HCT116 (cell line): ENCODE results near the gene CAMK2N1.

Source experiments
- EGR1 ChIP-seq: IDR thresholded peaks from 2 replicates; pipeline ENCODE4 v1.6.1; 2012; ENCODE audit warnings: low read depth
- EZH2 ChIP-seq: fragments of 200-600 bp; sonication (generic); IDR thresholded peaks from 2 replicates; pipeline ENCODE4 v1.6.1; 2017; ENCODE audit warnings: antibody characterized with exemption, mixed run types
- FOSL1 ChIP-seq: IDR thresholded peaks from 2 replicates; pipeline ENCODE4 v1.6.1; 2012; ENCODE audit warnings: low read depth
- POLR2A ChIP-seq: IDR thresholded peaks from 2 replicates; pipeline ENCODE4 v1.7.0; 2011; ENCODE audit warnings: borderline replicate concordance; ENCODE audit not compliant: insufficient read depth, insufficient read length; ENCODE audit errors: extremely low read depth
- POLR2AphosphoS5 ChIP-seq: IDR thresholded peaks from 2 replicates; pipeline ENCODE4 v1.6.1; 2011; ENCODE audit warnings: mild to moderate bottlenecking, low read depth, low read length, moderate library complexity
- SP1 ChIP-seq: IDR thresholded peaks from 2 replicates; pipeline ENCODE4 v1.6.1; 2012; ENCODE audit warnings: low read depth
- YY1 ChIP-seq: IDR thresholded peaks from 2 replicates; pipeline ENCODE4 v1.6.1; 2011; ENCODE audit warnings: low read length, low read depth, moderate library complexity, mild to moderate bottlenecking; ENCODE audit not compliant: insufficient replicate concordance; ENCODE audit errors: extremely low read depth
- TF ChIP-seq, protein P1 (sequence below), 3 experiments: fragments of 200-600 bp in 1 of 3; sonication (generic) in 1 of 3; IDR thresholded peaks in 2 of 3; conservative IDR thresholded peaks in 1 of 3; 2 replicates each; pipeline ENCODE4 v1.5.1; 2012 to 2017; ENCODE audit warnings: low read depth in 2 of 3, low read length in 2 of 3, antibody characterized with exemption in 1 of 3, borderline replicate concordance in 1 of 3, control low read depth in 1 of 3, mild to moderate bottlenecking in 1 of 3, mixed read lengths in 1 of 3, mixed run types in 1 of 3, moderate library complexity in 1 of 3; ENCODE audit not compliant: insufficient read depth in 1 of 3
- TF ChIP-seq, protein P2 (sequence below): IDR thresholded peaks from 2 replicates; pipeline ENCODE4 v1.6.1; 2012; ENCODE audit warnings: low read depth

- TF ChIP-seq EGR1 (no peak), YY1 (no peak), POLR2AphosphoS5 (no peak), POLR2A (no peak), FOSL1 (no peak), SP1 (no peak), EZH2 (no peak)
- TF ChIP-seq, protein P1, sequence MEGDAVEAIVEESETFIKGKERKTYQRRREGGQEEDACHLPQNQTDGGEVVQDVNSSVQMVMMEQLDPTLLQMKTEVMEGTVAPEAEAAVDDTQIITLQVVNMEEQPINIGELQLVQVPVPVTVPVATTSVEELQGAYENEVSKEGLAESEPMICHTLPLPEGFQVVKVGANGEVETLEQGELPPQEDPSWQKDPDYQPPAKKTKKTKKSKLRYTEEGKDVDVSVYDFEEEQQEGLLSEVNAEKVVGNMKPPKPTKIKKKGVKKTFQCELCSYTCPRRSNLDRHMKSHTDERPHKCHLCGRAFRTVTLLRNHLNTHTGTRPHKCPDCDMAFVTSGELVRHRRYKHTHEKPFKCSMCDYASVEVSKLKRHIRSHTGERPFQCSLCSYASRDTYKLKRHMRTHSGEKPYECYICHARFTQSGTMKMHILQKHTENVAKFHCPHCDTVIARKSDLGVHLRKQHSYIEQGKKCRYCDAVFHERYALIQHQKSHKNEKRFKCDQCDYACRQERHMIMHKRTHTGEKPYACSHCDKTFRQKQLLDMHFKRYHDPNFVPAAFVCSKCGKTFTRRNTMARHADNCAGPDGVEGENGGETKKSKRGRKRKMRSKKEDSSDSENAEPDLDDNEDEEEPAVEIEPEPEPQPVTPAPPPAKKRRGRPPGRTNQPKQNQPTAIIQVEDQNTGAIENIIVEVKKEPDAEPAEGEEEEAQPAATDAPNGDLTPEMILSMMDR (IDR thresholded peaks at IDR 0.05 in 2 of 3, conservative IDR thresholded peaks at IDR 0.05 in 1 of 3; ENCODE audit: borderline replicate concordance in 1 of 3, insufficient read depth in 1 of 3, low read depth in 2 of 3, low read length in 2 of 3), result no peak
- TF ChIP-seq, protein P2, sequence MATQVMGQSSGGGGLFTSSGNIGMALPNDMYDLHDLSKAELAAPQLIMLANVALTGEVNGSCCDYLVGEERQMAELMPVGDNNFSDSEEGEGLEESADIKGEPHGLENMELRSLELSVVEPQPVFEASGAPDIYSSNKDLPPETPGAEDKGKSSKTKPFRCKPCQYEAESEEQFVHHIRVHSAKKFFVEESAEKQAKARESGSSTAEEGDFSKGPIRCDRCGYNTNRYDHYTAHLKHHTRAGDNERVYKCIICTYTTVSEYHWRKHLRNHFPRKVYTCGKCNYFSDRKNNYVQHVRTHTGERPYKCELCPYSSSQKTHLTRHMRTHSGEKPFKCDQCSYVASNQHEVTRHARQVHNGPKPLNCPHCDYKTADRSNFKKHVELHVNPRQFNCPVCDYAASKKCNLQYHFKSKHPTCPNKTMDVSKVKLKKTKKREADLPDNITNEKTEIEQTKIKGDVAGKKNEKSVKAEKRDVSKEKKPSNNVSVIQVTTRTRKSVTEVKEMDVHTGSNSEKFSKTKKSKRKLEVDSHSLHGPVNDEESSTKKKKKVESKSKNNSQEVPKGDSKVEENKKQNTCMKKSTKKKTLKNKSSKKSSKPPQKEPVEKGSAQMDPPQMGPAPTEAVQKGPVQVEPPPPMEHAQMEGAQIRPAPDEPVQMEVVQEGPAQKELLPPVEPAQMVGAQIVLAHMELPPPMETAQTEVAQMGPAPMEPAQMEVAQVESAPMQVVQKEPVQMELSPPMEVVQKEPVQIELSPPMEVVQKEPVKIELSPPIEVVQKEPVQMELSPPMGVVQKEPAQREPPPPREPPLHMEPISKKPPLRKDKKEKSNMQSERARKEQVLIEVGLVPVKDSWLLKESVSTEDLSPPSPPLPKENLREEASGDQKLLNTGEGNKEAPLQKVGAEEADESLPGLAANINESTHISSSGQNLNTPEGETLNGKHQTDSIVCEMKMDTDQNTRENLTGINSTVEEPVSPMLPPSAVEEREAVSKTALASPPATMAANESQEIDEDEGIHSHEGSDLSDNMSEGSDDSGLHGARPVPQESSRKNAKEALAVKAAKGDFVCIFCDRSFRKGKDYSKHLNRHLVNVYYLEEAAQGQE, result no peak
Measured at GRCh38 chr1:20473894-20474293, 12.1 kb downstream of the CAMK2N1 start.
